GM19438 (cell line): Measurements from ENCODE around the gene HNRNPR.
"Not testable (repeated sequence)": the region's sequence is repeated elsewhere in the genome, so short reads cannot be mapped to it uniquely, and the experiment has no call there.

ENCODE experiments used
- ATAC-seq: cut with Tn5 transposase; IDR thresholded peaks from one replicate; pipeline ENCODE4 v1.9.1; 2021; ENCODE audit warnings: low read depth; ENCODE audit not compliant: unreplicated experiment

The HNRNPR gene

DNA sequence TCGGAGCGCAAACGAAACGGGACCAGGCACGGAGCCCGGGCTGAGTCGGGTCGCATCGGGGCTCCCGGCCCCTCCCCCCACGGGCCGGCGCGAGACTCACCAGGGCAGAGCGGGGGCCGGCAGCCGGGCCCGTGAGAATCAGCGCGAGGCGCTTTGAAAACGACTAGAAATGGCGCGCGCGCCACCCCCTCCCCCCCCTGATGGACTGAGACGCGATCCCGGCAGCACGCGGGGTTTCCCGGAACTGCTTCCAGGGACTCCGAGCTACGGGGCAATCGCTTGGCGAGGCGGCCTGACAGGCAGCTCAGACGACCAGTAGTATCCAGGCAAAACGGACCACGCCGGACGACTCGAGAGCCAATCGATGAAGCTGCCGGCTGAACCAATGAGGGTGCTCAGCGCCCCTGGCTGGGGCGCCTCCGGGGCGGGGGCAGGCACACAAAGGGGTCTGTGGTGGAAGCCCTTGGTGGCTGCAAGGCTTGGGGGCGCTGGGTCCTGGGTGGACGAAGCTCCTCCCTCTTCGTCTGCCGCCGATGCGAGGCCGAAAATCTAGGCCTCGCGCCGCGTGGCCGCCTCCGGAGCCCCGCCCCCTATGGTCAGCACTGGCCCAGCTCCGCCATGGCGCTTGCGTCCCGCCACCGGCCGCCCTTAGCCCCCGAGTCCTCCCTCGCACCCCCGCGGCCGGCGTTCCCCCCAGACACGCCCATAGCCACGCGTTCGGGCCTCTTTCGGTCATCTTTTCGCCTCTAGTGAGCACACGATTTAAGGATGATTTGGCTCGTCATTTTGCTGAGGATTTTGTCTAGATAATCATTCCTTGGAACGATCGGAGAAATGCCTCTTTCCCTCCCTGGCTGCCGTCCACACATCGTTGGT lies at the start of gene HNRNPR:
Gene HNRNPR, minus strand, starts transcription at position 174 of the 876 bp plus-strand sequence. CDS start 3,276 bp downstream, outside the sequence.
- peak; percentile 94 for ATAC-seq

GRCh38 chr1:23393706-23394105 lies 49.6 kb upstream of the HNRNPR start:
- ATAC-seq: no peak

- ATAC-seq: no peak
These were observed 48.2 kb upstream of the HNRNPR start for GRCh38 chr1:23392125-23392855.

GRCh38 chr1:23389837-23390321 lies 45.8 kb upstream of the HNRNPR start:
- no peak for ATAC-seq

- no peak for ATAC-seq
These were observed 43.4 kb upstream of the HNRNPR start for GRCh38 chr1:23387494-23387893.

DNA sequence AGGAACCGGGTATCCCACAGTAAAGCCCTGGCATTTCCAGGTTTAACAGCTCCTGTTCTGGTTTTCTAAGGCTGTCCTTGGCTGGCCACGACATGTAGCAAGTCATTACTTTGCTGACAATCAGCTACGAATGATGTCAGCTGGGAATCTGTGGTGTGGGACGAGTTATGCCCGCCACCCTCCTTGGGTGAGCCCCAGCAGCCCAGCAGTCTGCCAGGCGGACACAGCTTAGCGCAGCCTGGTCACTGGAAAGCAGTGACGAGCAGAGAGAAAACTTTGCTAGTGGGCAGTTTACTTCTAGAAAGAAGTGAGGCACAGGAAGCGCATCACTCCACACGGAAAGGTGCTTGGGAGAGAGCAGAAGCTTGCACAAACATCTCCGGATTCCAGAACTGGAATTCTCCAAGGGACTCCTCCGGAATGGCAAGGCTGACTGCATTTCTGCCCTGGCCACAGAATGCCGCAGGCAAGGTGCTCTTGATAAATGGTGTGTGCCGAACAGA lies 41.1 kb upstream of the HNRNPR start:
- ATAC-seq: no peak

GRCh38 chr1:23384312-23385058 lies 40.4 kb upstream of the HNRNPR start:
- ATAC-seq: no peak

DNA sequence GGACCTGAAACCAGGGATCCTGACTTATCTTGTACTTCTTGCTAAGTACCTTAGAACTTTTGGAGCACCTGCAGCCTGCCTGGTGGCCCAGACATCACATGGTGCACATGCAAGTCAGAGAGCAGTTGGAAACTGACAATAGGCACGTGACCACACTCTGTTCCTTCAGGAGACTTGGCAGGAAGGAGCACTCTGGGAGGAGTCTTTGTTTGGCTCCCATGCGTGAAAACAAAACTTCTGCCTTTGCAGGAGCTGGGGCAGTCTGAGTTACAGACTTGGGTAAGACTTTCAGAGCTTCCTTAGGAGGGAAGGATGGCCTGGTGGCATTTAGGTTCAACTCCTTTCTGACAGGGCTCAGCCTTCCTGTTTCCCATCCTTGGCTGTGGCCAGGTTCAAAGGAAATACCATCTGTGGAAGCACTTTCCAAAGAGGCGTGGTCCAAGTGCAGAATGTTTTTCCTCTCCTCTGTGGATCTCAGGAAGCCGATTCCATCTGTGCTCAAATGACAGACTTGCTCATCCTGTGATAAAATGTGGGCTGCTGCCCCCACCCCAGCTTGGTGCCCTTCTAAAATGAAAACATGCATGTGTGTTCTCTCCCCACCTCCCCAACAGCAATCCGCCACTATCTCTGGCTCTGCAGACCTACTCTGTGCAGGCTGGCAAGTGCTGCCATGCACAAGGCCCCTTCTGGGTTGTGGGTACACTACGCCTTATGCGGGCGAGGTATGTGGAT lies 39.7 kb upstream of the HNRNPR start:
- ATAC-seq: no peak

- no peak for ATAC-seq
These were observed 37.3 kb upstream of the HNRNPR start for GRCh38 chr1:23381233-23381885.

DNA sequence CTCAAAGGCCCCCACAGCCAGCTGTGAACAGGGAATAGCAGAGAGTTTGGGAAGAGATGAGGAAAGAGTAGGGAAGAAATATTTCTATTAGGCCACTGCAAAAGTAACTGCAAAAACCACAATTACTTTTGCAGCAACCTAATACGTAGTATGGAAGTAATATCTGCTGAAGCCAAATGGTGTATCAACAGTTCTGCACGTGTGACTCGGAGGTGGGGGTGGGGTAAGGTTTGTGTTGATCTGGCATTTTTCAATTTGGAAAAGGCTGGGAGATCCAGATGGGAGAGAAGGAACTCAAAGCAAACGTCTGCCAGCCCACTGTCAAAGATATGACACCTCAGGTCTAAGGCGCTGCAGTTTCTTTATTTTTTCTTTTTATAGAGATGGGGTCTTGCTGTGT lies 36.6 kb upstream of the HNRNPR start:
- no peak for ATAC-seq

DNA sequence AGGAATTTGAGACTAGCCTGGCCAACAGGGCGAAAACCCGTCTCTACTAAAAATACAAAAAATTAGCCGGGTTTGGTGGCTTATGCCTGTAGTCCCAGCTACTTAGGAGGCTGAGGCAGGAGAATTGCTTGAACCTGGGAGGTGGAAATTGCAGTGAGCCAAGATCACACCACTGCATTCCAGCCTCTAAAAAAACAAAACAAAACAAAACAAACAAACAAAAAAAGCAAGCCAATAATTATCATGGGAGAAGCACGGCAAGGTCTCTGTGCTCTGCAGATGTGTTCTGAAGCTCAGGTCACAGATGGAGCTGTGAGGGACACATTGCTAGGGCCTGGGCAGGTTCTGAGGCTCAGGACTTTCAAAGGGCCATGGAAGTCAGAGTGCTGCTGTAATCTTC lies 36.2 kb upstream of the HNRNPR start:
- ATAC-seq: not testable (repeated sequence)

- no peak for ATAC-seq
These were observed 33.1 kb upstream of the HNRNPR start for GRCh38 chr1:23376890-23377811.

DNA sequence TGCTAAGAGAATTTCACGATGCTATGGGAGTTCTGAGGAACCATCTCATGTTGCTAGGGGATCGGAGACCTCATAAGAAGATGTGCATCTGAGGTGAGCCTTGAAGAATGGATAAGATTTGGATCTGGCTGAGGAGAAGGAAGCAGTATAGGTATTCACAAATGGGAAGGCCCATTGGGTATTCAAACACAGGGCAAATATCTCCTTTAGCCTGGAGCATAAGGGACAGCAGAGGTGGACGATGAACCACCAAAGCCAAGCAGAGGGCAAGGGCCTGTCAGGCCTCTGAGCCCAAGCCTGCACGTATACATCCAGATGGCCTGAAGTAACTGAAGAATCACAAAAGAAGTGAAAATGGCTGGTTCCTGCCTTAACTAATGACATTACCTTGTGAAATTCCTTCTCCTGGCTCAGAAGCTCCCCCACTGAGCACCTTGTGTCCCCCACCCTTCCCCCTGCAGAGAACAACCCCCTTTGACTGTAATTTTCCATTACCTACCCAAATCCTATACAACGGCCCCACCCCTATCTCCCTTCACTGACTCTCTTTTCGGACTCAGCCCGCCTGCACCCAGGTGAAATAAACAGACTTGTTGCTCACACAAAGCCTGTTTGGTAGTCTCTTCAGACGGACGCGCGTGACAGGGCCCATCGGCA lies 30.1 kb upstream of the HNRNPR start:
- not testable (repeated sequence) for ATAC-seq

DNA sequence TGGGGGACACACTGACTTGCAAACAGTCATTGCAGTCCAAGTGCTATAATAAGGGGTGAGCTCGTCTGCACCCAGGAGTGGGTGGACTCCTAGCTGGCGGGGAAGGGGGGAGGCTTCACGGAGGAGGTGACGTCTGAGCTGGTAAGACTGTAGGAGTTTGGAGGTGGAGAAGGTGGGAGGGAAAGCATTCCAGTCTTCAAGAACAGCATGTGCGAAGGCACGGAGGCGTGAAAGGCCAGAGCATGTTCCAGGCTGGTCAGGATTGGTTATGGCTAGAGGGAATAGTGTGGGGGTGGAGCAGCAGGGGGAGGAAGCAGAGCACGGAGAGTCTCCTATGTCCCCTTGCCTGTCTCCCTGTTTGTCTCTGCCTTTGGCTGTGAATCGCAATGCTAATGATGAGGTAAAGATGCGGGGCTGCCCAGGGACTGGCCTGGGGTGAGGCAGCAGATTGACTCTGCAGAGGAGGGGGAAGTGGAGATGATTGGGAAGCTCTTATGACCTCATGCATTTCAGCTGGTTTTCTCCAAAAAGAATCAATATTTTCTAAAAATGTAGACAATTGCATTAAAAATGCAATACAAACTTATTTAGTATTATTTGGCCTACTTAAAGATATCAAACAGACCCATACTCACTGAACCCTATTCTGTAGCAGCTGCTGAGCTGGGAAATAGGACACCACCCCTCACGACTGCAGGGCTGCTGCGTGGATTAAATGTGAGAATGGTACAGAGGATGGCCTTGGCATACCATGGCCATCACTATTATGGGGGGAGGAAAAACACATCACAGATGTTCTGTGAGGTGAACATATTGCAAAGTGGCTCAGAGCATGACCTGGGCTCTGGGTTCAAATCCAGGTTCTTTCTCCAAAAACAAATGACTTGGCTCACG lies 28.1 kb upstream of the HNRNPR start:
- no peak for ATAC-seq

DNA sequence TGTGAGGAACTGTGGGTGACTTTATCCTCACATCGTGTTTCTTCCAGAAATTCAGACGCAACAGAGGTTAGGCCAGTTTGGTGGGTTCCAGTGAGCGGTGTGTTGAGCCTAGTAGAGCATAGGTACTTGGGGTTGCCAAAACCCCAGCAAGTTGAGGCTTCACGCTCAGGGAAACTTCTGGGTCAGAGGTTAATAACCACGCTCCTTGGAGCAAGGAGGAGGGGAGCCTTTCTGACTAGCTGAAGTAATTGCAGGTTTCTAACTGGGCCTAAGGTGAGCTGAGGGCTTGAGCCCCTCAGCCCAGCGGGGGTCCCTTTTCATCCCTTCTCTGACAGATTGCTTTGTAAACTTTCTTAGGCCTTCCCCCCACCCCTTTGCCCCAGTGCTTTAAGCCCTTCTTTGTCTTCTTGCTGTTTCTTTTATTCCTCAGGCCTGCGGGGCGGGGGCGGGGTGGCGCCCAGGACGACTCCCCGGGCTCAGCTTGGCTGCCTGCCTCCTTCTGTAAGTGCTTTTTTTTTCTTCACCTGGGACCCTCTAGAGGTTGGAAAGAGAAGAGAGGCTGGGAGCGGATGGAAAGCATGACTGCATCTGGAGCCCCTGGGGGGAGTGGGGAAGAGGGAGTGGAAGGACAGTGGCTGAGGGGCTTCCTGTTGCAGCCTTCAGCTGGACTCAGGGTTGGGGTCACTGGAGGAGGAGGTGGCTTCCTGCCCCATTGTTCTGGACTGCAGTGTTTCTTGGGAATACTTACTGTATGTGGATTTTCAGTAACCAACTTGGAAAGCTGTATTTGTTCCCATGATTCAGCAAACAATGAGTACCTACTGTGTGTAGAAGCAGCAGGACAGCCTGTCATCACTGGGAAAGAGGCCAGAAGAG lies 26.9 kb upstream of the HNRNPR start:
- no peak for ATAC-seq

- no peak for ATAC-seq
These were observed 26.2 kb upstream of the HNRNPR start for GRCh38 chr1:23370330-23370708.
